Measurements from ENCODE around the gene KCND3.

Gene KCND3

GRCh38 chr1:111878649-111879048 lies 110.8 kb downstream of the KCND3 start:
- DNase-seq, result no peak

GRCh38 chr1:111878091-111878490 lies 111.4 kb downstream of the KCND3 start:
- DNase-seq, result no peak

- no peak for DNase-seq
Measured at GRCh38 chr1:111876631-111877030, 112.8 kb downstream of the KCND3 start.

- no peak for DNase-seq
Measured at GRCh38 chr1:111875640-111876039, 113.8 kb downstream of the KCND3 start.

- DNase-seq, result no peak
Measured at GRCh38 chr1:111873460-111874030, 115.9 kb downstream of the KCND3 start.

- DNase-seq, result no peak
Measured at GRCh38 chr1:111870181-111870580, 119.3 kb downstream of the KCND3 start.

GRCh38 chr1:111867868-111868440 lies 121.5 kb downstream of the KCND3 start:
- no peak for DNase-seq

- no peak for DNase-seq
Measured at GRCh38 chr1:111864862-111865261, 124.6 kb downstream of the KCND3 start.

- no peak for DNase-seq
Measured at GRCh38 chr1:111863401-111863800, 126.1 kb downstream of the KCND3 start.

GRCh38 chr1:111862599-111862998 lies 126.9 kb downstream of the KCND3 start:
- DNase-seq, result no peak

- no peak for DNase-seq
Measured at GRCh38 chr1:111861523-111861922, 127.9 kb downstream of the KCND3 start.

- no peak for DNase-seq
Measured at GRCh38 chr1:111857194-111857651, 132.2 kb downstream of the KCND3 start.

GRCh38 chr1:111856411-111857185 lies 132.9 kb downstream of the KCND3 start:
- DNase-seq, result no peak

GRCh38 chr1:111855260-111855659 lies 134.2 kb downstream of the KCND3 start:
- DNase-seq, result no peak

GRCh38 chr1:111852261-111852721 lies 137.2 kb downstream of the KCND3 start:
- DNase-seq, result no peak

GRCh38 chr1:111851552-111851951 lies 137.9 kb downstream of the KCND3 start:
- no peak for DNase-seq

GRCh38 chr1:111850109-111850508 lies 139.4 kb downstream of the KCND3 start:
- DNase-seq, result no peak

GRCh38 chr1:111848852-111849545 lies 140.5 kb downstream of the KCND3 start:
- no peak for DNase-seq

GRCh38 chr1:111847466-111847865 lies 142.0 kb downstream of the KCND3 start:
- DNase-seq, result no peak

GRCh38 chr1:111846842-111847241 lies 142.6 kb downstream of the KCND3 start:
- DNase-seq, result no peak

- no peak for DNase-seq
Measured at GRCh38 chr1:111843177-111843576, 146.3 kb downstream of the KCND3 start.

- no peak for DNase-seq
Measured at GRCh38 chr1:111842411-111842810, 147.1 kb downstream of the KCND3 start.

- DNase-seq, result no peak
Measured at GRCh38 chr1:111841746-111842145, 147.7 kb downstream of the KCND3 start.

- no peak for DNase-seq
Measured at GRCh38 chr1:111841189-111841588, 148.3 kb downstream of the KCND3 start.
